Parathyroid adenoma (tissue), 2 donors: Measurements from ENCODE around the gene SLC7A1.

Source experiments
- H2AFZ ChIP-seq: fragments of 300-600 bp; sonication (generic); one replicate; pipeline ENCODE4 v1.7.0; 2017; ENCODE audit warnings: antibody characterized with exemption, mild to moderate bottlenecking
- H3K27ac ChIP-seq: fragments of 300-600 bp; sonication (generic); one replicate; pipeline ENCODE4 v1.7.0; 2017
- H3K27me3 ChIP-seq: fragments of 300-600 bp; sonication (generic); one replicate; pipeline ENCODE4 v1.7.0; 2017; ENCODE audit warnings: low read length; ENCODE audit not compliant: control insufficient read depth, insufficient read depth
- H3K36me3 ChIP-seq: fragments of 300-600 bp; sonication (generic); one replicate; pipeline ENCODE4 v1.7.0; 2017; ENCODE audit warnings: low read length; ENCODE audit not compliant: control insufficient read depth, insufficient read depth
- H3K4me1 ChIP-seq: fragments of 300-600 bp; sonication (generic); one replicate; pipeline ENCODE4 v1.7.0; 2017; ENCODE audit warnings: control low read depth
- H3K4me2 ChIP-seq: fragments of 300-600 bp; sonication (generic); one replicate; pipeline ENCODE4 v1.7.0; 2017; ENCODE audit warnings: low read length
- H3K4me3 ChIP-seq: fragments of 300-600 bp; sonication (generic); one replicate; pipeline ENCODE4 v1.7.0; 2017; ENCODE audit warnings: low read depth, low read length
- H3K79me2 ChIP-seq: fragments of 300-600 bp; sonication (generic); one replicate; pipeline ENCODE4 v1.7.0; 2017; ENCODE audit warnings: control low read depth
- H3K9ac ChIP-seq: fragments of 300-600 bp; sonication (generic); one replicate; pipeline ENCODE4 v1.7.0; 2017; ENCODE audit warnings: mild to moderate bottlenecking
- H3K9me3 ChIP-seq: fragments of 300-600 bp; sonication (generic); one replicate; pipeline ENCODE4 v1.7.0; 2017; ENCODE audit warnings: low read length; ENCODE audit not compliant: control insufficient read depth
- TF ChIP-seq, protein P1 (sequence below): fragments of 300-600 bp; sonication (generic); IDR thresholded peaks from one replicate; pipeline ENCODE4 v1.7.0; 2017; ENCODE audit warnings: antibody characterized with exemption, mild to moderate bottlenecking
- donor health status: primary hyperparathyroidism.

The SLC7A1 gene

DNA sequence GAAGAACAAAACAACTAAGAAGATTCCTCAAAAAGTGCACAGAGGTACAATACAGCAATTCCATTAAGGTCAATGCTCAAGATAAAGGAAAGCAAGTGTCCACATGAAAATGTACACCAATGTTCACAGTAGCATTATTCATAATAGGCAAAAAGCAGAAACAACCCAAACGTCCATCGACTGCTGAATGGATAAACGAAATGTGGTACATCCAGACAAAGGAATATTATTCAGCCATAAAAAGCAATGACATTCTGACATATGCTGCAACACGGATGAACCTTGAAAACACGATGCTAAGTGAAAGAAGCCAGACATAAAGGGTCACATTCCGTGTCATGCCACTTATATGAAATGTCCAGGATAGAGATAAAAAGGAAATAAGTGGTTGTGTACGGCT, 29.3 kb downstream of the SLC7A1 start:
- Histone ChIP-seq H3K4me1 (no peaks in the 10 kb centered on the region), H3K27ac (no peak overlapping the region), H3K36me3 (no peaks in the 10 kb centered on the region), H2AFZ (no peak overlapping the region), H3K9me3 (no peaks in the 10 kb centered on the region), H3K79me2 (no peaks in the 10 kb centered on the region), H3K27me3 (no peaks in the 10 kb centered on the region), H3K4me2 (no peak overlapping the region), H3K4me3 (no peak overlapping the region), H3K9ac (no peak overlapping the region)
- TF ChIP-seq, protein P1, sequence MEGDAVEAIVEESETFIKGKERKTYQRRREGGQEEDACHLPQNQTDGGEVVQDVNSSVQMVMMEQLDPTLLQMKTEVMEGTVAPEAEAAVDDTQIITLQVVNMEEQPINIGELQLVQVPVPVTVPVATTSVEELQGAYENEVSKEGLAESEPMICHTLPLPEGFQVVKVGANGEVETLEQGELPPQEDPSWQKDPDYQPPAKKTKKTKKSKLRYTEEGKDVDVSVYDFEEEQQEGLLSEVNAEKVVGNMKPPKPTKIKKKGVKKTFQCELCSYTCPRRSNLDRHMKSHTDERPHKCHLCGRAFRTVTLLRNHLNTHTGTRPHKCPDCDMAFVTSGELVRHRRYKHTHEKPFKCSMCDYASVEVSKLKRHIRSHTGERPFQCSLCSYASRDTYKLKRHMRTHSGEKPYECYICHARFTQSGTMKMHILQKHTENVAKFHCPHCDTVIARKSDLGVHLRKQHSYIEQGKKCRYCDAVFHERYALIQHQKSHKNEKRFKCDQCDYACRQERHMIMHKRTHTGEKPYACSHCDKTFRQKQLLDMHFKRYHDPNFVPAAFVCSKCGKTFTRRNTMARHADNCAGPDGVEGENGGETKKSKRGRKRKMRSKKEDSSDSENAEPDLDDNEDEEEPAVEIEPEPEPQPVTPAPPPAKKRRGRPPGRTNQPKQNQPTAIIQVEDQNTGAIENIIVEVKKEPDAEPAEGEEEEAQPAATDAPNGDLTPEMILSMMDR = no peak

DNA sequence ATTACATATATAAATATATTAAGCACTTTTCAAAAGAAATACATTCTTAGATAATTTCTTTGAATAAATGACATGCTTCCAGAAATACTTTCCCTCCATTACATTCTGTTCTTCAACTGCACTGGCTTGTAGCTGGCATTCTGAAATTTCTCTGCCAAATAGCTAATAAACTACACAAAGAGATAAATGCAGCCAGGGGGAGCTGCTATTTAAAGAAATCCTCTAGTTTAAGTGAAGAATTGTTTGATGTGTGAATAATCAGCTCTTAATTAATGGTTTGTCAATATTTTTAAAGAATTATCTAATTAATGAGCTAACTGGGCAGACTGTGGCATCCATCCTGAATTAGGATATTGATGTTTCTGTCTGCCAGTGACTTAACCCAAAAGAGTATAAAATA, 30.7 kb downstream of the SLC7A1 start:
- H3K4me1 ChIP-seq = no peaks in the 10 kb centered on the region
- H3K4me3 ChIP-seq = no peak overlapping the region
- H3K9me3 ChIP-seq = no peaks in the 10 kb centered on the region
- H3K79me2 ChIP-seq = no peaks in the 10 kb centered on the region
- no peak overlapping the region for H3K9ac ChIP-seq
- H2AFZ ChIP-seq = no peak overlapping the region
- no peaks in the 10 kb centered on the region for H3K36me3 ChIP-seq
- H3K4me2 ChIP-seq = no peak overlapping the region
- H3K27me3 ChIP-seq = no peaks in the 10 kb centered on the region
- TF ChIP-seq, protein P1 = no peak
- no peak overlapping the region for H3K27ac ChIP-seq

DNA sequence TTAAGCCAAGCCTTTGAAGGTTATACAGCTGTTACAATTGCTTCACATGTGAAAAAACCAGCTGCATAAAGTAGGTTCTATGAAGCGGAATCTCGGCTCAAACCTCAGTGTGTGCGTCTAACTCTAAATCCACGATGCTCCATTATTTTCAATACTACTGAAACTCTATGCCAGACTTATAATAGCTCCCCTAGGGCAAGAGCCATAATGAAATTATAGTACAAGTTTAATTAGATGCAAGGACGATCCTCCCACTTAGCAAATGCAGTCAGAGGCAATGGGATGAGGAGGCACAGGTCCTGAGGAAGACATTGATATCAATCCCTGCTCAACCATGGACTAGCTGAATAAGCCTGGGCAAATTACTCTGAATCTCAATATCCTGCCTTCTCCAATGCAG, 31.1 kb downstream of the SLC7A1 start:
- Histone ChIP-seq H3K4me1 (no peaks in the 10 kb centered on the region), H3K36me3 (no peaks in the 10 kb centered on the region), H3K4me3 (no peak overlapping the region), H3K9ac (no peak overlapping the region), H3K4me2 (no peak overlapping the region), H3K9me3 (no peaks in the 10 kb centered on the region), H3K27me3 (no peaks in the 10 kb centered on the region), H2AFZ (no peak overlapping the region), H3K79me2 (no peaks in the 10 kb centered on the region), H3K27ac (no peak overlapping the region)
- TF ChIP-seq, protein P1 = no peak

DNA sequence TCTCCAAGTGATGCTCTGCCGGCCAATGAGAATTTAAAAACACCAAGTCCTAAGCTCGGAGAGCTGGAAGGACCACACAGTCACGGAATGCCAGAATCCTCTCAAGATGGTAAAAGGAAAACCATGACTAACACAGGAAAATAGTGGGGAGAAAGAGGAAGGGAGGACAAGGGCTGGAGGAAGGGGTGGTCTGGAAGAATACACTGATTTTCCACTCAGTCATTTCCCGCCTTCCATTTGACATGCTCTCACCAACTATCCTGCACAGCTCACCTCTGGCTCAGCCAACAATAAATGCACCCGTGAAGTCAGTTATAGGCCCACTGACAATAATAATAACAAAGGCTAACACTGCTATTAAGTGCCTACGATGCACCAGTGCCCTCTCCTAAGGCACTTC, 31.5 kb downstream of the SLC7A1 start:
- H3K9ac ChIP-seq = no peak overlapping the region
- TF ChIP-seq, protein P1 = no peak
- H3K27me3 ChIP-seq = no peaks in the 10 kb centered on the region
- no peaks in the 10 kb centered on the region for H3K79me2 ChIP-seq
- no peak overlapping the region for H3K4me3 ChIP-seq
- H3K4me2 ChIP-seq = no peak overlapping the region
- no peak overlapping the region for H3K27ac ChIP-seq
- no peak overlapping the region for H2AFZ ChIP-seq
- H3K4me1 ChIP-seq = no peaks in the 10 kb centered on the region
- H3K9me3 ChIP-seq = no peaks in the 10 kb centered on the region
- no peaks in the 10 kb centered on the region for H3K36me3 ChIP-seq

DNA sequence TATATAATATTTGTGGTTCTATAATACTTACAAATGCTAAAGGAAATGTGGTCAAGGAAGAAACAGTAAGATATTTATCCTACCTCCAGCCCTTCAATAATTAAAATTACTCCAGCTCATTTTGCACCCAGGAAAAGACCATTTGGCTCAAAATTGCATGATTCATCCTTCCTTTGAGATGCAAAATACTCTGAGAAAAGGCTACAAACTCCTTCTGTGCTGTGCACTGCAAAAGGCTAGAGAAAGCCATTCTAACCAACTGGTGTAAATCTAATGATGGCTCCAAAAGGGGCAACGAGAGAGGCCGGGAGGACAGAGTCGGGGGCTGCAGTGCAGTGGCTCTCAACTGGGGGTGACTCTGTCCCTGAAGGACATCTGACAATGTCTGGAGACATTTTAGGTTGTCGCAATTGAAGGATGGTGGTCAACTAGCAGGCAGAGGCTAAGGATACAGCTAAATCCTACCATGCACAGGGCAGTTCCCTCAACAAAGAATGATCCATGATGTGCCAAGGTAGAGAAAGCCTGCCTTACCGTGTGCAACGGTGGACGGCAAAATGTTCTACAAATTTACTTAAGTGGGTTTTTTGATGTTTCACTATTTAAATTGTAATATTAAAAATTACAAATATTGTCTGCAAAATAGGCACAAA, 32.6 kb downstream of the SLC7A1 start:
- TF ChIP-seq, protein P1 = no peak
- H3K9ac ChIP-seq = no peak overlapping the region
- no peak overlapping the region for H3K27ac ChIP-seq

More for the DNA sequence above, 32.6 kb downstream of the SLC7A1 start:
- no peaks in the 10 kb centered on the region for H3K27me3 ChIP-seq
- H3K9me3 ChIP-seq = no peaks in the 10 kb centered on the region
- H3K4me2 ChIP-seq = no peak overlapping the region
- H2AFZ ChIP-seq = no peak overlapping the region
- no peaks in the 10 kb centered on the region for H3K36me3 ChIP-seq
- no peaks in the 10 kb centered on the region for H3K4me1 ChIP-seq
- no peaks in the 10 kb centered on the region for H3K79me2 ChIP-seq
- no peak overlapping the region for H3K4me3 ChIP-seq
